ELF-1 (cell line): ENCODE measurements around the gene BAMBI.

Experiments used
- DNase-seq: peaks from one replicate; pipeline ENCODE4 v3.0.0-alpha.2; 2016; ENCODE audit warnings: low read depth, low spot score

The BAMBI gene

DNA sequence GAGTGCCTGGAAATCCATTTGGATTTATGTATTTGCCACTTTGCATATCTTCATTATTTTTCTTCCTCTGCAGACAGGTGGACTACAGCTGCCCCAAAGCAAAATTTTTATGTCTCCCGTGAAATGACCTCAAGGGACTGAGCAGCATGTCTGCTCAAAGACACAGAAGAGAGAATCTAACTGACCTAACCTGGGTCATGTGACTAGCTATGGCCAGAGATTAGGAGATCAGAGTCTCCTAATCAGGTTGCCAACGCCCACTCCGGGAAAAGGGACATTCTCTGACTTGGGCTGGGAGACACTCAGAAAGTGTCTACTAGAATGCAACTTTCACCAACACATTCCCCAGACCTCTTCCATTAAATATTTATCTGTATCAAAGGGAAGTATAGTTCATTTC, 2.5 kb upstream of the BAMBI start:
- no peak for DNase-seq

DNA sequence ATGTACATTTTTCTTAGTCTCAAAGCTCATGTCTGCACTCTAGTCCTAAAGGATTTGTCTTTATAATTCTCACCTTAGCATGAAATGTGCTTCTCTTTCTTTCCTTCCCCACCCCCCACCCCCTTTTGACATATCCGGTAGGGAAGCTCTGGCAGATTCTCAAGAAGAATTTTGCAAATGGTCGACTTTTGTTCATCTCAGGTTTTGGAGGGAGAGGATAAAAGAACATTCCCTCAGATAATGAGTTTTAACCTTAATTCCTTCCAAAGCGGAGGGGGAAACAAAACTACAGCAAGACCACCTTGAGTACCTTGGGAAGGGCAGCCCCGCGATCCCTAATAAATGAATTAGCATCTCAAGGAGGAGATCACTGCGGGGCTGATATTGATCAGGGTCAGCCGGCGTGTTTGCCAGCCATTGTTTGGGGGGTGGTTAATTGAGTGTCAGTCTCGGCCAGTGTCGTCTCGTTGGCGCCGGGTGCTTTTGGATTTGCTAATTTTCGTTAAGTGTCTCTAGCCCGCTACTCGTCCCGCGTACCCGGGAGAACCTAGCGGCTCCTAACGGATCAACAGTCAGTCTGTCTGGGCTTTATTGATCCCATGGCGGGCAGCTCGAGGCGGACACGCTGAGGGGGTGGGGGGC, 874 bp upstream of the BAMBI start:
- peak; percentile 91 for DNase-seq

DNA sequence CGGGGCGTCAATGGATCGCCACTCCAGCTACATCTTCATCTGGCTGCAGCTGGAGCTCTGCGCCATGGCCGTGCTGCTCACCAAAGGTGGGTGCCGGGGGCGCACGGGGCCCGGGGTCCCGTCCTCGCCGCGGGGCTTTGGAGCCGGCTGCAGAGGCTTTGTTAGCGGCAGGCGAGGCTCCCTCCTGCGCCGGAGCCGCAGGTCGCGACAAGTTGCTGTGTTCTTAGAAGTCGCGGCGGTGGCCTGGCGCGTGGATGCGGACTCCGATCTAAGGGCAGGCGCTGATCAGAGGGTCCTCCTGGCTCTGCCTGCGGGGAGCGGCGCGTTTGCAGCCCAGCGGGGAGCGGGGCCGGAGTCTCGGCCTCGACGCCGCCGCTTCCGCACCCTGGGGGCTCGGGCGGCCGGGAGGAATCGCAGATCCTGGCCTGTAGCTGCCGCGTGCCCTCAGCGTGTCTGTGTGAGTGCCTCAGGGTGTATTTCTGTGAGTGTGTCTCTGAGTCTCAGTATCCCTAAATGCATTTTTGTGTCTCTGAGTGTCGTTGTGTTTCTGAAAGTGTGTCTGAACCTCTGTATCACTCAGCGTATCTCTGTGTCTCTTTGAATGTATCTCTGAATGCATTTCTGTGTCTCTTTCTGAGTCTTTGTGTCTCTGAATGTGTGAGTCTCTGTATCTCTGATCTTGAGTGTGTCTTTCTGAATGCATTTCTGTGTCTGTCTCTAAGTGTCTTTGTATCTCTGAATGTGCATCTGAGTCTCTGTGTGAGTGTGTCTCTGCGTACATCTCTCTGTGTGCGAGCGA, 766 bp downstream of the BAMBI start:
- DNase-seq: peak; percentile 69

DNA sequence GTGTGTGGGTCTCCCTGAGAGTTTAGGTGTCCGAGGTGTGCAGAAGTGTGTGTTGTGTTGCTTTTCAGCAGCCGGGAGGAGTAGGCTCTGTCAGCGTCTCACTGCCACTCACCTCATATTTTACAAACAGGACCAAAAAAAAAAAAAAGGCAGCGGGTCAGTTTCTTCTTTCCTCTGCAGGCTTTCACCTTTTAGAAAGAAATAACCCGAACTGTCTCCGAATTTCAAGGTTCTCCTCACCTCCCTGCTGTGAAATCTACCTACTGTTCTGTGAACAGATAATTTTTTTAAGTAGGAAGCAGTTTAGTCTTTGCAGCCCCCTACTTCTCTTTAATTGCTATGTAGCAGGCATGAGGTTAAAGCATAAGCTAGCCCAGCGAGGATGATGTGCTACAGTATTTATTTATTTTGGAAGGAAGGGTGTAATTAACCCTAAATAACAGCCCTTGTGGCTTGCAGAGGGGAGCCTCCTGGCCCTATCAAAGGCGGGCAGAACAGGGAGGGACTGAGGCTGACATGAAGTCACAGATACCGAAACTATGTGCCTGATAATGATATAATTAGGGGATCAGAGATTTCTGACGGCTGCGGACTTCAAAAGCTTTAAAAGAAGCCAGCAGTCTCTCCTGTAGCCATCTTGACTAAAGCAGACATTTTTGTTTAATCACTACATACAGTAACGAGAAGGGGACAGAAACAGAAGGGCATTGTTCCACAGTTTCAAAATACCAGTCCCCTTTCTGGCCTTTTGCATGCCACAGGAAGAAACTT, 1.6 kb downstream of the BAMBI start:
- no peak for DNase-seq

DNA sequence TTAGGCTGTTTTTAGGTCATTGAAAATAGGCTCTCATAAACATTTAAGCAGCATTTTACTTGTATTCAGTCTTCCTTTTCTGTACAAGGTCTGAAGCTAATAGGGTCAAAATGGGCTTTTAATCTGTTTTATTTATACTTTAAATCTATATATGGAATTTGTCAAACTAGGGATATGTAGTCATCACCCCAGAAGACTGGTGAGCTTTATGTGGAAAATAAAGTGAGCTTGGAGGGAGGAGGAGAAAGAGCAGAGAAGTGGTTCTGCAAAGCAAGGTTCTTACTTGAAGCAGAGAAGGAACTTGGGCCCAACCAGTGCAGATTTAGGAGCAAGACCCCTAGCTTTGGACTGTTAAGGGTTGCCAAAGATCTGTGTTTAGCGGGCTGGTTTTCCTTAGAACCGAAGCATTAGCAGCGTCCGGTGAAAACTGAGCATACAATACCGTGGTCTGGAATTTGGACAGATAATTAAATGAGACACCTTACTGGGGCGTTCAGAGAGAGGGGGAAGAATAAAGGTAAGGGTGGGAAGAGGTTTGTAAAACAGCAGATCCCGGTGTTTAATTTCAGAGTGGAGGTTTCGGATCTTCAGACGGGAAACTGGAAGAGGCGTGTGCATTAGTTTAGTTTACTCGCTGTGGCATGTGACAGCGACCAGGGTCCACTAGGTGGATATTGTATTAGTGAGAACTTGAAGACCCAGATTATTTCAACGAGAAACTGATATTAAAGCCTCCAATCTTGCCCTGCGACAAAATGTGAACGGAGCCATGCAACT, 2.4 kb downstream of the BAMBI start:
- DNase-seq: no peak

DNA sequence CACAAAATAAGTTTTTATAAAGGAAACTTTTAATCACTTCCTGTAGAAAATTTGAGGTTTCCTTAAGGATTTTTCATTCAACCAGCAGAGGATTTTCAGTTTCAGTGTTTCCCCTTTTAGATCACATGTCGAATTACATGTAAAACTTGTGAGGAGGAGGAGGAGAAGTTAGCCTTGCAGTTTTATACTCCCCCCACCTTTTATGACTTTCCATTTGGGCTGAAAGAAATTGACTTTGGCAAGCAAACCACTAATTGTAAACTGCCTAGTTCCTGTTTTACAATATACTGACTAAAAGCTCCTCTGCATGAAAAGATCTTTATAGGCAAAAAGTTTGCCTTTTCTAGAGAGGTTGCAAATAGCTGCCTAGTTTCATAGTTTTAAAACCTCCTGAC, 3.0 kb downstream of the BAMBI start:
- DNase-seq: no peak

DNA sequence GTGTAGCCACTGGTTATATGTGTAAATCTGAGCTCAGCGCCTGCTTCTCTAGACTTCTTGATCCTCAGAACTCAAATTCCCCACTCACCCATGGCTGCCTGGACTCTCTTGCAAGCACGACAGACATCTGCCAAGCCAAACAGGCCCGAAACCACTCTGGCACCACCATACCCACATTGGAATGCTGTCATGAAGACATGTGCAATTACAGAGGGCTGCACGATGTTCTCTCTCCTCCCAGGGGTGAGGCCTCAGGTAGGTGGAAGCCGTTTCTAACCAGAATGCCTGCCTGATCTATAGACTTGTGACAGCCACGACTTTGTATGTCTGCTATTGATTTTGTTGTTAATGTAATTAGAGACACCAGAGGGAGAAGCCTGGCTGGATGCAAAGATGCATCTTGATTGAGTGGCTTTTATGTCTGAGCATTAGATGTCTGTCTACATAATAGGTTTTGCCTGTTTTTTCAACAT, 4.0 kb downstream of the BAMBI start:
- peak; percentile 44 for DNase-seq

DNA sequence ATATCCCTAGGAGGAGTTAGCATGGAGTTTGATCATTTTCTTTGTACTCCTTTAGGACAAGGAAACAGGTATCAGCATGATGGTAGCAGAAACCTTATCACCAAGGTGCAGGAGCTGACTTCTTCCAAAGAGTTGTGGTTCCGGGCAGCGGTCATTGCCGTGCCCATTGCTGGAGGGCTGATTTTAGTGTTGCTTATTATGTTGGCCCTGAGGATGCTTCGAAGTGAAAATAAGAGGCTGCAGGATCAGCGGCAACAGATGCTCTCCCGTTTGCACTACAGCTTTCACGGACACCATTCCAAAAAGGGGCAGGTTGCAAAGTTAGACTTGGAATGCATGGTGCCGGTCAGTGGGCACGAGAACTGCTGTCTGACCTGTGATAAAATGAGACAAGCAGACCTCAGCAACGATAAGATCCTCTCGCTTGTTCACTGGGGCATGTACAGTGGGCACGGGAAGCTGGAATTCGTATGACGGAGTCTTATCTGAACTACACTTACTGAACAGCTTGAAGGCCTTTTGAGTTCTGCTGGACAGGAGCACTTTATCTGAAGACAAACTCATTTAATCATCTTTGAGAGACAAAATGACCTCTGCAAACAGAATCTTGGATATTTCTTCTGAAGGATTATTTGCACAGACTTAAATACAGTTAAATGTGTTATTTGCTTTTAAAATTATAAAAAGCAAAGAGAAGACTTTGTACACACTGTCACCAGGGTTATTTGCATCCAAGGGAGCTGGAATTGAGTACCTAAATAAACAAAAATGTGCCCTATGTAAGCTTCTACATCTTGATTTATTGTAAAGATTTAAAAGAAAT, 4.8 kb downstream of the BAMBI start:
- DNase-seq: no peak

DNA sequence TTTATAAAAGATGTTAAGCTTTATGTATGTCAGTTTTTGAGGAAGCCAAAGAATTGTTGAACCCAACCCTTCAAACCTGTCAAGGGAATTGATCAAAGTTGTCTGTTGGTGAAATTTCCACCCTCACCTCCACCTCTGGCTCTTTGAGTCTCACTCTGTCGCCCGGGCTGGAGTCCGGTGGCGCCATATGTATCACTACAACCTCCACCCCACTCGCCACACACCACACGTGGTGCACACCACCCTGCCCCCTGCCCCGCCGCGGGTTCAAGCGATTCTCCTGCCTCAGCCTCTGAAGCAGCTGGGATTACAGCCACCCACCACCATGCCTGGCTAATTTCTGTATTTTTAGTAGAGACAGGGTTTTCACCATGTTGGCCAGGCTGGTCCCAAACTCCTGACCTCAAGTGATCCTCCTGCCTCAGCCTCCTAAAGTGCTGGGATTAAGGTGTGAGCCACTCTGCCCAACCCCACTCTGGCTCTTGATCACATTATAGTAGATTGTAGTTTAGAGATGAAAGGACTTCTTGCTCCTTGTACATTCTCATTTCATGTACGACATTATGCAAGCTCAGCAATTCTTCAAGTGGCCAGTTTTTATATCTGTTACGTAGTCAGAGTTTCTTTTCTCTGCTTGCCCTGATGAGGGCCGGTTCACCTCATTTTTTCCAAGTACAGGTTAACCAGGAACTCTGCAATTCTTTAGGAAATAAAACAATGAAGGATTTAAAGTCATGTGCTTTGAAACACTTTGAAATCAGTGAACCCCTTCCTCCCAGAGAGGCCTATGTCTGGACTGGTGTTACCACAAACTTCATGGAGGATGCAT, 7.0 kb downstream of the BAMBI start:
- DNase-seq: peak; percentile 55

DNA sequence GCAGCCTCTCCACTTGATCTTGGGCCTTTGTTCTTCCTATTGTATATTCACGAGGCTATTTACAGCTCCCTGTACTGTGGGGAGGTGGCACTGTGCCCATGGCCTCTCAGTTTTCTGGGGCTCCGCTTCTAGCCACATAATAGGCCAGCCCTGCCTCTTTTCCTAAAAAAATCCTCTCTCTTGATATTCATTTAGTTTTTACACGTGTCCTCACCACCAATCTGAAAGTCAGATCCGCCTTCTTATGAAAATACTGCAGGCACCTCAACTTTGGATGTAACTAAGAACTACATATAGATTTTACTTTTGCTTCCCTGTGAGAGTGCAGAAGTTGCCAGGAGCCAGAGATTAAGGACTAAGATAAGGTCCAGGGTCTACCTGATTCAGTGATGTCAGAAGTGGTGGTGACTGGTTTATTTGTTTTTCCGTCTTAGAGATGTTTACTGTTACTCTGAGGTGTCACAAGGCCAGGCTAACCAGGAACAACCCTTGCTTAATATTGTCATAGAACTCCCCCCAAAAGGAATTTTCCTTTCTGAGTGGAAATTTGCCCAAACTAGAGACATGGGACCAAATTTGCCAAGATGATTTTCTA, 7.8 kb downstream of the BAMBI start:
- peak; percentile 46 for DNase-seq

DNA sequence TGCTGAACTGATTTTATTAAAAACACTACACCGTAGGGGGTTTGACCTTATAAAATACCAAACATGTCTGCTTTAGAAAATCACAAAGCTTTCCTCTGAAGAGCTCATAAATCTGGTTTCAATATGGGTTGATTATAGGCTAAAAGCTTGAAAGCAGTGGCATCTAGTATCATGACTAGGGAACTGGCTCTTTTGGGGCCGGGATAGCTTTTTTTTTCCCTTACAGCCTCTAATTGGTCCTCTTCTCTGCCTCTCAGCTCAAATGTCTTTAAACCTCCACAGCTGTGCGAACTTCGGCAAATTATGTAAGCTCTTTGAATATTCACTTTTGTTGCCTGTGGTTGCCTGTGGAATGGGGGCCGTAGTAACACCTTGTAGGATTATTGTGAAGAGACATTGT, 8.4 kb downstream of the BAMBI start:
- DNase-seq: no peak

DNA sequence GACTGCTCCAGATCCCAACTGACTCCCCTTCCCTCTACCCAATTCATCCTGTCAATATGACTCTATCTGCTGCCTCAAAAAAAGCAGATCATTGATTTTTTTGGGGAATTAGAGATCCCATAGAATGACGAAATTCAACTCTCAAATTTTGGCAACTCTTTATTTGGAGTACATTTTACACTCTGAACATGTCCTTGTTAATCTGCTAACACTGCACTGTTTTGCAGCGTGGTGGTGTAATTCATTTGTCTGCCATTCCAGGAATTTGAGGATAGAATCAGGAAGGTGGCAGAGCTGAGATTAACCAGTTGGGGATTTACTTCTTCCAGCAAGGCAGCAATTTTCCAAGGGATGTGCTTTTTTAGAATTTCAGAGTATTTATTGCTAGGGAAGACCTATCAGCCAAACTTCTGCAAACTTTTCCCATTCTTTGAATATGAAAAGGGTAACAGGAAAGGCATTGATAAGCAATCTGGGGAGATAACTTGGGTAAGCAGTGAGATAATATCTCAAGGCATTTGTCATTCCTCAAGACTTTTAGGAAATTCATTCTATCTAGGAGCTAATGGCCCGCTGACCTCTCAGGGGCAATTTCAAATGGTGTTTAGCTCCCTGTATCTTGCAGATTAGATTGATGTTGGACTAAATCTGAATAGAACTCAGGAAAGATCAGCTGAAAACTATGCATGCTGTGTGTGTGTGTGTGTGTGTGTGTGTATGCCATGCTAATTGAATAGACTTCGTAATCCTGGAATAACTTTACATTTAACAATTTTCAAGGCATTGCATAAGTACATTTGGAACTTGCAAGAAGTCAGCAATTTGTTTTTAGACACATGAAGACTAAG, 9.7 kb downstream of the BAMBI start:
- no peak for DNase-seq

DNA sequence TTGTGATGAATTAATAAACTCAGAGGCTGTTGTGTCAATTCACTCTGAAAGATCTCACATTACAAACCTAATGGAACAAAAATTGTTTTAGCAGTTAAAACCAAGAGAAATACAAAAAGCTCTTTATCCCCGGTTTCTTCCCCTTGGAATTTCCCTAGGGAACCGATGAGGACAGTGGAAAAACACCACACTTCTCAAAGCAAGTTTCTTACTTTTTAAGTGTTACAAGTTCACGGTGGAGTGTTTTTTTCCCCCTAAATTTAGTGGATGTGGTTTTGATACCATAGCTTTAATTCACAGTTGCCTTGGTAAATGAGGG, 10.3 kb downstream of the BAMBI start:
- no peak for DNase-seq

DNA sequence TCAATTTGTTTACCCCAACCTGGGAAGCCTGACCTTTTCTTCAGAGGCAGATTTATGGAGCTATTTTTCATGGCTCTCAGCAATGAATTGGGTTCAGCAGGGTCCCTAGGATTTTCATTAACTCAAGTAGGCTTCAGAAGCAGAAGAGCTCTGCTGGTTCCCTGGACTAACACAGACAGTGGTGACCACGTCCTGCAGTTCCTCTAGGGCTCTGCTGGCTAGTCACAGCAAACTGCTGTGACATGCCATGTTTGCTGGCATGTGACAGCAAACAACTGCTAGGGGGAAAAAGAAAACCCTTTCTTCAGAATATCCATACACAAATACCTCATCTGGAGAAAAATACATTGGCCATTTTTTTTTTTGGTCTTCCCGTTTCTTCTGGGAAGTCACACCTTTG, 13.2 kb downstream of the BAMBI start:
- DNase-seq: no peak

DNA sequence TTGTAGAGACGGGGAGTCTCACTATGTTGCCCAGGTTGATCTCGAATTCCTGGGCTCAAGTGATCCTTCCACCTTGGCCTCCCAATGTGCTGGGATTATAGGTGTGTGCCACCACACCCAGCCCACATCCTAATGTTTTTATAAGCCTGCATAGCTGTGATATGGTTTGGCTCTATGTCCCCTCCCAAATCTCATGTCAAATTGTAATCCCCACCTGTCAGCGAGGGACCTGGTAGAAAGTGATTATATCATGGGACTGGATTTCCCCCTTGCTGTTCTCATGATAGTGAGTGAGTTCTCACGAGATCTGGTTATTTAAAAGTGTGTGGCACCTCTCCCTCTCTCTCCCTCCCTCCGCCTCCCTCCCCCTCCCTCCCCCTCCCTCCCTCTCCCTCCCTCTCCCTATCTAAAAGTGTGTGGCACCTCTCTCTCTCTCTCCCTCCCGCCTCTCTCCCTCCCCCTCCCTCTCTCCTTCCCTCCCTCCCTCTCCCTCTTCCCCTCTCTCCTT, 13.9 kb downstream of the BAMBI start:
- no peak for DNase-seq

DNA sequence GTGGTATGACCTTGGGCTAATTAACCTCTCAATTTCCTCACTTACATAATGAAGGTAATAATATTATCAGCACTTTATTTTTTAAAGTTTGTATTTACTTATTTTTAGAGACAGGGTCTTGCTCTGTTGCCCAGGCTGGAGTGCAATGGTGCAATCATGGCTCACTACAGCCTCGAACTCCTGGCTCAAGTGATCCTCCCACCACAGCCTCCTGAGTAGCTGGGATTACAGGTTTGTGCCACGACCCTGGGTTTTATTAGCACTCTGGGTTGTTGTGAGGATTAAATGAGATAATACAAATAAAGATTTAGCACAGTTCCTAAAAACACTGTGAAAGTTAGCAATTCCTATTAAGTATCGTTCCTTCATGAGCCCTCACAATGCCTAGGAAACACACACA, 14.7 kb downstream of the BAMBI start:
- DNase-seq: no peak

DNA sequence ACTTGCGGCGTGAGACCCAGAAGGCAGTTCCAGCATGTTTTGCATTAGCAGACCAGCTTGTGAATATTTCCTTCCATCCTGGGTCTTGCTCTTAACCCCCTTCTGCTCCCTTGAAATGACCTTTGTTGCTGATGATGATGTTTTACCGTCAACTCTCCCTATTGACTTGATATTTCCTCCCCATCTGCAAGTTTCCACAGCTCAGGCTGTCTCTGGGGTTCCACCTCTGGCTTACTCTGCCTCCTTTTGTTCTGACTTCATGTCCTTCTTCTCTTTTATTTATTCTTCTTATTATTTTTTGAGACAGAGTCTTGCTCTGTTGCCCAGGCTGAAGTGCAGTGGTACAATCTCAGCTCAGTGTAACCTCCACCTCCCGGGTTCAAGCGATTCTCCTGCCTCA, 17.2 kb downstream of the BAMBI start:
- DNase-seq: no peak

DNA sequence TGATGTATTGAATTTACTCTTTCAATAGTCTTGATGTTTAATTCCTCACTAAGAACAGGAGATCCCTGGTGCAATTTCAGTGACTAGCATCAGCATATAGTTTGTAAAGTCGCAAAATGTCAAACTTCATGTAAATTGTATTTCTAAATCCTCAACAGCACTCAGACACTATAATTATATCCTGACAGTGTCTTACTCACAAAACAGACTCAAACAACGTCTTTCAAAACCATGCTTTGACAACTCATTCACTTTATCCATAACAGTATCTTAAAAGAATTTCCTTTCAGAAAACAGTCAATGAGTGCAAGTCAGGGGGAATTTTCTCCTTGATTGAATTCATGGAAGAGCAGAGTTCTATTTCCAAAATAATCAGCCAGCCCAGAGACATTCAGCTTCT, 20.8 kb downstream of the BAMBI start:
- DNase-seq: no peak
